ENCODE measurements around the gene VGLL2. TPM values are rescaled to one million over a fixed set of nuclear protein-coding genes. Genes with fewer than 3 reads are reported as not detected.
A peak's percentile ranks its signal among the peaks of the same experiment; 100 is the strongest.

Gene VGLL2
- total RNA-seq, 4 donors from 2014 or later, result not detected

DNA sequence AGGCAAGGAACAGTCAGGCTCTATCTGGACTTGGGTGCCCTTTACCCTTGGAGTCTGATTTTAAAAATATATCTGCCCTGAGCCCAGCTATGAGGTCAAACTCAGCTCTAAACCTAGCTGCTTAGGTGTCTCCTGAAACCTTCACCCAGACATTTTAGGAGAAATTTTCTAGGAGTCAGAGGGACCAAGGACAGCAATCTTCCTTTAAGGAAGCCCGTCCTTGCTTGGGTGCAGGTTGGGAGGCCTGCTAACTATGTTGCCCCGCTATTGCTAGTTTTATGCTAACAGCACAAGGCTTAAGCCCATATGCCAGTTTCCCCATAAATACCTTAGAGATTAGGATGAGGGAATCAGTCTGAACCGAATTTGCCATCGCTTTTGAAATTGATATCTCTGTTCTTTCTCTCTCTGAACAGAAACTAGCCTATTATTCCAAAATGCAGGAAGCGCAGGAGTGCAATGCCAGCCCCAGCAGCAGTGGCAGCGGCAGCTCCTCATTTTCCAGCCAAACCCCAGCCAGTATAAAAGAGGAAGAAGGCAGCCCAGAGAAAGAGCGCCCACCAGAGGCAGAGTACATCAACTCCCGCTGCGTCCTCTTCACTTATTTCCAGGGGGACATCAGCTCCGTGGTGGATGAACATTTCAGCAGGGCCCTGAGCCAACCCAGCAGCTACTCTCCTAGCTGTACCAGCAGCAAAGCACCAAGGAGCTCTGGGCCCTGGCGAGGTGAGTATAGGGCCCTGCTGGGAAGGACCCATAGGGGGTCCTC, 2.6 kb downstream of the VGLL2 start:
- 10% methylated on average over 11 of the region's 11 CpGs for WGBS
- intact Hi-C loops (cut with DNase I), result no loop called here
- Histone ChIP-seq H3K4me3 (no peak overlapping the region), H3K27me3 (peaks cover 4 to 100% (median 78%) of the 10 kb centered on the region in 4 donors), H3K36me3 (no peaks in the 10 kb centered on the region), H3K4me1 (peaks cover 23 to 45% (median 39%) of the 10 kb centered on the region in 4 donors), H3K9me3 (no peaks in the 10 kb centered on the region), H3K27ac (replicated peaks in 1 of 4) (no peak overlapping the region)
- DNase-seq (ENCODE audit: extremely low spot score), result peak; percentile 88
- no peak for TF ChIP-seq EP300 (IDR thresholded peaks at IDR 0.05)
- no peak for TF ChIP-seq POLR2AphosphoS5 (IDR thresholded peaks at IDR 0.05)
- TF ChIP-seq, protein P1, sequence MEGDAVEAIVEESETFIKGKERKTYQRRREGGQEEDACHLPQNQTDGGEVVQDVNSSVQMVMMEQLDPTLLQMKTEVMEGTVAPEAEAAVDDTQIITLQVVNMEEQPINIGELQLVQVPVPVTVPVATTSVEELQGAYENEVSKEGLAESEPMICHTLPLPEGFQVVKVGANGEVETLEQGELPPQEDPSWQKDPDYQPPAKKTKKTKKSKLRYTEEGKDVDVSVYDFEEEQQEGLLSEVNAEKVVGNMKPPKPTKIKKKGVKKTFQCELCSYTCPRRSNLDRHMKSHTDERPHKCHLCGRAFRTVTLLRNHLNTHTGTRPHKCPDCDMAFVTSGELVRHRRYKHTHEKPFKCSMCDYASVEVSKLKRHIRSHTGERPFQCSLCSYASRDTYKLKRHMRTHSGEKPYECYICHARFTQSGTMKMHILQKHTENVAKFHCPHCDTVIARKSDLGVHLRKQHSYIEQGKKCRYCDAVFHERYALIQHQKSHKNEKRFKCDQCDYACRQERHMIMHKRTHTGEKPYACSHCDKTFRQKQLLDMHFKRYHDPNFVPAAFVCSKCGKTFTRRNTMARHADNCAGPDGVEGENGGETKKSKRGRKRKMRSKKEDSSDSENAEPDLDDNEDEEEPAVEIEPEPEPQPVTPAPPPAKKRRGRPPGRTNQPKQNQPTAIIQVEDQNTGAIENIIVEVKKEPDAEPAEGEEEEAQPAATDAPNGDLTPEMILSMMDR (IDR thresholded peaks at IDR 0.05), result no peak
- TF ChIP-seq POLR2A (IDR thresholded peaks at IDR 0.05; ENCODE audit: low read depth), result no peak

DNA sequence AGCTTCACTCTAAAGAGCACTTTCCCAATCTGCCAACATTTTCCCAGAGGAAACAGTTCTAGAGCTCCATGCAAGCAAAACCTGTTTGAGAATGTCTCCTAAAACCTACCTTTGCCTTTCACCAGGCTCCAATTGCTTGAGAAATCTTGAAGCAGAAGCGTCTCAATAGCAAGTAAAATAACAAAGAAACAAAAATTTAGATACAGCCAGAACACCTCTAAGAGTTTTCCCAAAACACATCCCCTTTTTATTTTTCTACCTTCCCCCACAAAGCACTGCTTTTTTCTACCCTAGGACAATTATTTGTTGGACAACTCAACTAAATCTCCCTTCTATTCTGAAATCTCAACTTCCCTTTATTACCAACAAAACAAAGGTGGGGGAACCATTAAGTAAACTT, 3.6 kb downstream of the VGLL2 start:
- intact Hi-C loops (cut with DNase I), result no loop called here
- no peak for DNase-seq (ENCODE audit: extremely low spot score)
- H3K4me1 ChIP-seq, result peaks cover 23 to 45% (median 39%) of the 10 kb centered on the region in 4 donors
- 20% methylated on average over 1 of the region's 1 CpG for WGBS
- no peak for TF ChIP-seq POLR2AphosphoS5 (IDR thresholded peaks at IDR 0.05)
- no peak for TF ChIP-seq POLR2A (IDR thresholded peaks at IDR 0.05; ENCODE audit: low read depth)
- TF ChIP-seq EP300 (IDR thresholded peaks at IDR 0.05), result no peak
- TF ChIP-seq, protein P1 (IDR thresholded peaks at IDR 0.05), result no peak
- no peaks in the 10 kb centered on the region for H3K36me3 ChIP-seq
- H3K27me3 ChIP-seq, result peaks cover 4 to 98% (median 72%) of the 10 kb centered on the region in 4 donors
- H3K27ac ChIP-seq (replicated peaks in 1 of 4), result no peak overlapping the region
- H3K9me3 ChIP-seq, result no peaks in the 10 kb centered on the region
- H3K4me3 ChIP-seq, result no peak overlapping the region

DNA sequence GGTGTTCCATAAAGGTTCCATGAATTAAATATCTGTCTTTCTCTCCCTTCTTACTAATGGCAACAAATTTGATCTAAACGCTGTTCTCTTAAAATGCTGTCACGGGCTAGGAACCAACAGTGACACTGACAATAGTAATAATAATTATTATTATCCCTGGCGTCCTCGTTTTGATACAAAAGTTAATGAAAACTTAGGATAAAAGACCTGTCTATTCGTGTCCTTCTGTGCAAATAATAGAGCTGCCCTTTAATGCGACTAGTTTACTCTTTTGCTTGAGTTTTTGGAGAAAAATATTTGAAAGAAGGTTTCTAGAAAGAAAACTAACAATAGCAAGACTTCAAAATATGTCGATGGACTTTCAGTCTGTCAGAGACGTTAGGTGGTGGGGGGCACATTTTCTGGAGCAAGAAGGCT, 4.3 kb downstream of the VGLL2 start:
- no peak overlapping the region for H3K27ac ChIP-seq (replicated peaks in 1 of 4)
- H3K36me3 ChIP-seq, result no peaks in the 10 kb centered on the region
- intact Hi-C loops (cut with DNase I), result no loop called here
- H3K4me3 ChIP-seq, result peak overlapping the region in 1 of 4 donors; percentile 43
- 15% methylated on average over 8 of the region's 8 CpGs for WGBS
- H3K27me3 ChIP-seq, result peaks cover 4 to 98% (median 65%) of the 10 kb centered on the region in 4 donors
- DNase-seq (ENCODE audit: extremely low spot score), result no peak
- H3K4me1 ChIP-seq, result peaks cover 22 to 38% (median 33%) of the 10 kb centered on the region in 4 donors
- TF ChIP-seq POLR2A (IDR thresholded peaks at IDR 0.05; ENCODE audit: low read depth), result no peak
- TF ChIP-seq, protein P1 (IDR thresholded peaks at IDR 0.05), result no peak
- TF ChIP-seq EP300 (IDR thresholded peaks at IDR 0.05), result no peak
- no peak for TF ChIP-seq POLR2AphosphoS5 (IDR thresholded peaks at IDR 0.05)
- H3K9me3 ChIP-seq, result no peaks in the 10 kb centered on the region

DNA sequence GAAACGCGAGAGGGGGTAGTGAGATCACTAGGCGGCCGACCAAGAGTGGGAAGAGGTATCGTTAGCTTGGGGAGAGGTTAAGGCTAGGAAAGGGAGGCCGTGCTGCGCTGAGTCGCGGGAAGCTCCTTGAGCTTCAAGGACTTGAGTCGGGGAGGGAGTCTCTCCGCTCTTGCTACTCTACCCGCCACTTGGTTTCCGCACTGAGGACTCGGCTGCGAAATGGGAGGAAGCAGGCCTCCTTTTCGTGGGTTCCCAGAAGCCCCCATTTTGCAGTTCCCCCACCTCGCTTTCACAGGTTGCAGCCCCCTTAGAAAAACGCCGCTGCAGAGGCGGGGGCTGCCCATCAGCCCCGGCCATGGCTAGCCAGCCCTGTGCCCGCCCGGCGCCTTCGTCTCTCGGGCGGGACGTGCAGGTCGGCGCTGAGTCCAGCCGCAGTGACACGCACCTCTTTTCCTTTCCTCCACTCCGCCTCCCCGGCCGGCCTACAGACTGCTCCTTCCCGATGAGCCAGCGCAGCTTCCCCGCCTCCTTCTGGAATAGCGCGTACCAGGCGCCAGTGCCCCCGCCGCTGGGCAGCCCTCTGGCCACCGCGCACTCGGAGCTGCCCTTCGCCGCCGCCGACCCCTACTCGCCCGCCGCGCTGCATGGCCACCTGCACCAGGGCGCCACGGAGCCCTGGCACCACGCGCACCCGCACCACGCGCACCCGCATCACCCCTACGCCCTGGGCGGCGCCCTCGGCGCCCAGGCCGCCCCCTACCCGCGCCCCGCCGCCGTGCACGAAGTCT, 4.9 kb downstream of the VGLL2 start:
- peak overlapping the region; percentile 39 to 54 (median 42) for H3K4me3 ChIP-seq
- TF ChIP-seq, protein P1 (IDR thresholded peaks at IDR 0.05), result no peak
- no peak for TF ChIP-seq POLR2AphosphoS5 (IDR thresholded peaks at IDR 0.05)
- TF ChIP-seq POLR2A (IDR thresholded peaks at IDR 0.05; ENCODE audit: low read depth), result no peak
- TF ChIP-seq EP300 (IDR thresholded peaks at IDR 0.05), result no peak
- H3K27me3 ChIP-seq, result peaks cover 4 to 98% (median 61%) of the 10 kb centered on the region in 4 donors
- H3K36me3 ChIP-seq, result no peaks in the 10 kb centered on the region
- peaks cover 16 to 32% (median 27%) of the 10 kb centered on the region in 4 donors for H3K4me1 ChIP-seq
- 5% methylated on average over 40 of the region's 74 CpGs for WGBS
- intact Hi-C loops (cut with DNase I), result no loop called here
- no peak overlapping the region for H3K27ac ChIP-seq (replicated peaks in 1 of 4)
- H3K9me3 ChIP-seq, result no peaks in the 10 kb centered on the region
- no peak for DNase-seq (ENCODE audit: extremely low spot score)
